C4-2B (cell line): ENCODE data around the gene JPT1.
"Not testable (repeated sequence)": the region's sequence is repeated elsewhere in the genome, so short reads cannot be mapped to it uniquely, and the experiment has no call there.

Experiments
- H3K27ac ChIP-seq: fragments of 450-650 bp; 2 replicates; pipeline ENCODE4 v1.5.1; 2017
- ZFX ChIP-seq: fragments of 450-650 bp; IDR thresholded peaks from 2 replicates; pipeline ENCODE4 v1.6.1; 2017
- TF ChIP-seq, protein P1 (sequence below): fragments of 450-650 bp; conservative IDR thresholded peaks from 2 replicates; pipeline ENCODE4 v1.5.1; 2017; ENCODE audit warnings: mild to moderate bottlenecking

The JPT1 gene

DNA sequence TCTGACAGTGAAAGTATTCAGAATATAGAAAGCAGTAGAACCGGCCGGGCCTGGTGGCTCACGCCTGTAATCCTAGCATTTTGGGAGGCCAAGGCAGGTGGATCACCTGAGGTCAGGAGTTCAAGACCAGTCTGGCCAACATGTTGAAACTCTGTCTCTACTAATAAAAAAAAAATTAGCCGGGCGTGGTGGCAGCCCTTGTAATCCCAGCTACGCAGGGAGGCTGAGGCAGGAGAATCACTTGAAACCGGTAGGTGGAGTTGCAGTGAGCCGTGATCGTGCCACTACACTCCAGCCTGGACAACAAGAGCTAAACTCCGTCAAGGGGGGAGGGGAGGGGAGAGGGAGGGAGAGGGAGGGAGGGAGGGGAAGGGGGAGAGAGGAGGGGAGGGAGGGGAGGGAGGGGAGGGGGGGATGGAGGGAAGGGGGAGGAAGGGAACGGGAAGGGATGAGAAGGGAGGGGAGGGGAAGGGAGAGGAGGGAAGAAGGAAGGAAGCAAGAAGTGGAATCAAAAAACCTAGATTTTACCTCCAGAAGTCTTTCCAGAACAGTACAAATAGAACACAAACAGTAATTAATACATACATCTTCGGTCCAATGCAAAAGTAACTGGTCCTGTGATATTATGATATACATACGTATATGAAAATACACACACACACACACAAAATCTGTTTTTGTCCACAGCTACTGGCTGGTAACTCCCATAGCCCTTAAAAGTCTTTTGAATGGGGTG lies 11.9 kb downstream of the JPT1 start:
- H3K27ac ChIP-seq = no peak overlapping the region
- TF ChIP-seq ZFX = no peak
- TF ChIP-seq, protein P1, sequence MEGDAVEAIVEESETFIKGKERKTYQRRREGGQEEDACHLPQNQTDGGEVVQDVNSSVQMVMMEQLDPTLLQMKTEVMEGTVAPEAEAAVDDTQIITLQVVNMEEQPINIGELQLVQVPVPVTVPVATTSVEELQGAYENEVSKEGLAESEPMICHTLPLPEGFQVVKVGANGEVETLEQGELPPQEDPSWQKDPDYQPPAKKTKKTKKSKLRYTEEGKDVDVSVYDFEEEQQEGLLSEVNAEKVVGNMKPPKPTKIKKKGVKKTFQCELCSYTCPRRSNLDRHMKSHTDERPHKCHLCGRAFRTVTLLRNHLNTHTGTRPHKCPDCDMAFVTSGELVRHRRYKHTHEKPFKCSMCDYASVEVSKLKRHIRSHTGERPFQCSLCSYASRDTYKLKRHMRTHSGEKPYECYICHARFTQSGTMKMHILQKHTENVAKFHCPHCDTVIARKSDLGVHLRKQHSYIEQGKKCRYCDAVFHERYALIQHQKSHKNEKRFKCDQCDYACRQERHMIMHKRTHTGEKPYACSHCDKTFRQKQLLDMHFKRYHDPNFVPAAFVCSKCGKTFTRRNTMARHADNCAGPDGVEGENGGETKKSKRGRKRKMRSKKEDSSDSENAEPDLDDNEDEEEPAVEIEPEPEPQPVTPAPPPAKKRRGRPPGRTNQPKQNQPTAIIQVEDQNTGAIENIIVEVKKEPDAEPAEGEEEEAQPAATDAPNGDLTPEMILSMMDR = no peak

DNA sequence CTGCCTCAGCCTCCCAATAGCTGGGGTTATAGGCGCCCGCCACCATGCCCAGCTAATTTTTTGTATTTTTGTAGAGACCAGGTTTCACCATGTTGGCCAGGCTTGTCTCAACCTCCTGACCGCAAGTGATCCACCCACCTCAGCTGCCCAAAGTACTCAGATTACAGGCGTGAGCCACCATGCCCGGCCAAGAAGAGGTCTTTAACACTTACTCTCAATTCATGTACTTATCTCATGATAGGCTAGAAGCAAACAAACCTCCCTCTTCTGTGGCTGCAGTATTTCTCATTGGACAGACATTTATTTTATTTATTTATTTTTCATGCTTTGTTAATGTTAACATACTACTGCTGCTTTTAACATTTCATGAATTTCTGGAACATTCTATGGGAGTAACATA lies 15.8 kb downstream of the JPT1 start:
- TF ChIP-seq, protein P1 = no peak
- no peak for TF ChIP-seq ZFX
- no peak overlapping the region for H3K27ac ChIP-seq

DNA sequence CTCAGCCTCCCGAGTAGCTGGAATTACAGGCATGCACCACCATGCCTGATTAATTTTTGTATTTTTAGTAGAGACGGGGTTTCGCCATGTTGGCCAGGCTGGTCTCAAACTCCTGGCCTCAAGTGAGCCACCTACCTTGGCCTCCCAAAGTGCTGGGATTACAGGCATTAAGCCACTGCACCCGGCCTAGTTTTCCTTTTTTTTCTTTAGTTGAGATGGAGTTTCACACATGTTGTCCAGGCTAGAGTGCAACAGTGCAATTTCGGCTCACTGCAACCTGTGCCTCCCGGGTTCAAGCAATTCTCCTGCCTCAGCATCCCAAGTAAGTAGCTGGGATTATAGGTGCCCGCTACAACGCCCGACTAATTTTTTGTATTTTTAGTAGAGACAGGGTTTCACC lies 16.6 kb downstream of the JPT1 start:
- not testable (repeated sequence) for H3K27ac ChIP-seq

DNA sequence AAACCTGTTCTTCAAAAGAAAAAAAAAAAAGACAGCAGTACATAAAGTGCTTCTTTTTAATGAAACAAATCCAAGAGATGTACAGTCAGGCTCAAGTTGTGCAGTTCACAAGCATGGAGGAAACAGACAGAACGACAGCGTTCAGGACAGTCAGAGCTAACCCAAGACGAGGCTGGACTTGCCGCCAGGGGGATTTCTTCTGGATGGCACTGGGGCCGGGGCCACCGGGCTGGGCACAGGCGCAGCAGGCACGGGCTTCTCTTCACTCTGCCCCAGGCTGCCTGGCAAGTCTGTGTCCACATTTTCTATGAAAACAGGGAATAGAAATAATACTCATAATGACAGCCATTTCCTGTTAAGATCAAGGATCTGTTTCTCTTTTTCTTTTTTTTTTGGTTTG lies 18.4 kb downstream of the JPT1 start:
- TF ChIP-seq ZFX = no peak
- TF ChIP-seq, protein P1 = no peak
- H3K27ac ChIP-seq = no peak overlapping the region

DNA sequence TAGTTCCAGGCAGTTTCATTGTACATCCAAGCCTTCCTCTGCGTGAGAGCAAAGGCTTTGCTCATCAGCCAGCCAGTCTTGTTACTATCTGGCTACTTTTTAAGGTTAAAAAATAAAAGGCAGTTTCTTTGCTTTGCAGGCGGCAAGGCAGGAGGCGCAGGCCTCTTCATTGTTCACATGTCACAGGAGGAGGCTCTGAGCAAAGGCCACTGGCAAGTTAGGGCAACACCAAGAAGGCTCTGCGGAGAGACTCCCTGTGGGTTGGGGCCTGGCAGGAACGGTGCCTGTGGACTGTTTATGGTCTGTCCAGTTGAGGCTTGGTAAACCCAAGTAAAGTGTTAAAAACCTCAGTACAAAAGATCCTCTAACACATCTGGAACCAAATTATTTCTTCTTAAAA lies 18.9 kb downstream of the JPT1 start:
- no peak for TF ChIP-seq ZFX
- TF ChIP-seq, protein P1 = no peak
- H3K27ac ChIP-seq = no peak overlapping the region

DNA sequence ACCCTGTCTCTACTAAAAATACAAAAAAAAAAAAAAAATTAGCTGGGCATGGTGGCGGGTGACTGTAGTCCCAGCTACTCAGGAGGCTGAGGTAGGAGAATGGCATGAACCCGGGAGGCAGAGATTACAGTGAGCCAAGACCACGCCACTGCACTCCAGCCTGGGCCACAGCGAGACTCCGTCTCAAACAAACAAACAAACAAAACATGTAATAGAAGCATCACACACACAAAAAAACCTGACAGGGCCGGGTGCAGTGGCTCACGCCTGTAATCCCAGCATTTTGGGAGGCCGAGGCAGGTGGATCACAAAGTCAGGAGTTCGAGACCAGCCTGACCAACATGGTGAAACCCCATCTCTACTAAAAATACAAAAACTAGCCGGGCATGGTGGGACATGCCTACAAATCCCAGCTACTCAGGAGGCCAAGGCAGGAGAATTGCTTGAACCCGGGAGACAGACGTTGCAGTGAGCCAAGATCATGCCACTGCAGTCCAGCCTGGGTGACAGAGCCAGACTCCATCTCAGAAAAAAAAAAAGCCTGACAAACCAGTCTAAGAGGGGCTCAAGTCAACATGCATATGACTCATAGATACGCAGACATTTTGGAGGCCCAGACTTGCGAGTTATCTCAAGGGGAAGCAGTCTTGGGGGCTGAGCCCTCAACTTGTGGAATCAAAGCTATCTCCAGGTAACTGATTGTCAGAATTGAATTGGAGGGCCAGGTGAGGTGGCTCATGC lies 20.5 kb downstream of the JPT1 start:
- H3K27ac ChIP-seq = peak overlapping the region; percentile 94

DNA sequence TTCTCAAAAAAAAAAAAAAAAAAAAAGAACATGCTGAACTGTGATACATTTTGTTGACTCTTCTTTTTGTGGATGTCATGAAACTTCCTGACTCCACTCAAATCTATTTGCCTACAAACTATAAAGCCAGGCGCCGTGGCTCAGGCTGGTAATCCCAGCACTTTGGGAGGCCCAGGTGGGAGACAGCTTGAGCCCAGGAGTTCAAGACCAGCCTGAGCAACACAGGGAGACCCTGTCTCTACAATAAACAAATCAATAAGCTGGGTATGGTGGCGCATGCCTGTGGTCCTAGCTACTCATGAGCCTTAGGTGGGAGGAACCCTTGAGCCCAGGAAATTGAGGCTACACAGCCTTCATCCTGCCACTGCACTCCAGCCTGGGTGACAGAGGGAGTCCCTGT lies 21.3 kb downstream of the JPT1 start:
- peak overlapping the region; percentile 94 for H3K27ac ChIP-seq
- no peak for TF ChIP-seq ZFX
- TF ChIP-seq, protein P1 = no peak

DNA sequence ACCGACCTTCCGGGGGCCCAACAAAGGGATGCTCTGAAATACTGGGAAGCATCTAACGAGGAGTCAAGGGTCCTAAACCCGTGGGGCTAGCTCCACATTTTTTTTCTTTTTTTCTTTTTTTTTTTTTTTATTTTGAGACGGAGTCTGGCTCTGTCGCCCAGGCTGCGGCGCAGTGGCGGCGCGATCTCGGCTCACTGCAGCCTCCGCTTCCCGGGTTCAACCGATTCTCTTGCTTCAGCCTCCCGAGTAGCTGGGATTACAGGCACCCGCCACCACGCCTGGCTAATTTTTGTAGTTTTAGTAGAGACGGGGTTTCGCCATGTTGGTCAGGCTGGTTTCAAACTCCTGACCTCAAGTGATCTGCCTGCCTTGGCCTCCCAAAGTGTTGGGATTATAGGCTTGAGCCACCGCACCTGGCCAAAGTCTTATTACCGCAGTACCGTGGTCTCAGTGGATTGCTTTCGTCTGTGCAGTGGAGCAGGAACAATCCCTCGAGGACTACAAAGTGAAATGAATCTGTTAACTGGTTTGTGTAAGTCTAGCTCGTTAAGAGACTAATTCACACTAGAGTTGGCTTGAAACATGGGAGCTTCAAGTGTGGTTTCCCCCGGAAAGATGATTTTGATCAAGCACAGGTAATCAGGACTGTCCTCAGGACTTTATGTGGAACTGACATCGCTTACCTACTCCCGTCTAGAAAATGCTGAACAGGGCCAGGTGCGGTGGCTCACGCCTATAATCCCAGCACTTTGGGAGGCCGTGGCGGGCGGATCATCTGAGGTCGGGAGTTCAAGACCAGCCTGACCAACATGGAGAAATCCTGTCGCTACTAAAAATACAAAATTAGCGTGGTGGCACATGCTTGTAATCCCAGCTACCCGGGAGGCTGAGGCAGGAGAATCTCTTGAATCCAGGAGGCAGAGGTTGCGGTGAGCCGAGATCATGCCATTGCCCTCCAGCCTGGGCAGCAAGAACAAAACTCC lies 22.0 kb downstream of the JPT1 start:
- peak overlapping the region; percentile 94 for H3K27ac ChIP-seq
